Measurements from ENCODE around the gene UNC80.

DNA sequence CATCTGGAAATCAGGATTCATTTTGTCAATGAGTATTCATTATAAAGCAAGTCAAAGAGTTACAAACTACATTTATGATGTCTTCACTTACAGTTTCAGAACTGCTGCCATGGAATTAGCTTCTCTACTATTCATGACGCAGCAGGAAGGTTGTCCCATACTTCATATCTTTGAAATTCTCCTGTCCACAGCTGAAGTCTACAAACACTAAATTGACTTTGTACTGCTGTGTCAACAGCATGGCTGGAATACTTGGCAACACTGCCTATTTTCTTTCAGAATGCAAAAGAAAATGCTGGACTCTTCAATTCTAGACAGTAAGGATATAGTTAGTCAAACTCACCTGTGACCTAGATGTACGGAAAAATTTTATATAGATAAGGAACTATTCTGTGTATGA, 44.6 kb upstream of the UNC80 start:
- TF ChIP-seq, protein P1, sequence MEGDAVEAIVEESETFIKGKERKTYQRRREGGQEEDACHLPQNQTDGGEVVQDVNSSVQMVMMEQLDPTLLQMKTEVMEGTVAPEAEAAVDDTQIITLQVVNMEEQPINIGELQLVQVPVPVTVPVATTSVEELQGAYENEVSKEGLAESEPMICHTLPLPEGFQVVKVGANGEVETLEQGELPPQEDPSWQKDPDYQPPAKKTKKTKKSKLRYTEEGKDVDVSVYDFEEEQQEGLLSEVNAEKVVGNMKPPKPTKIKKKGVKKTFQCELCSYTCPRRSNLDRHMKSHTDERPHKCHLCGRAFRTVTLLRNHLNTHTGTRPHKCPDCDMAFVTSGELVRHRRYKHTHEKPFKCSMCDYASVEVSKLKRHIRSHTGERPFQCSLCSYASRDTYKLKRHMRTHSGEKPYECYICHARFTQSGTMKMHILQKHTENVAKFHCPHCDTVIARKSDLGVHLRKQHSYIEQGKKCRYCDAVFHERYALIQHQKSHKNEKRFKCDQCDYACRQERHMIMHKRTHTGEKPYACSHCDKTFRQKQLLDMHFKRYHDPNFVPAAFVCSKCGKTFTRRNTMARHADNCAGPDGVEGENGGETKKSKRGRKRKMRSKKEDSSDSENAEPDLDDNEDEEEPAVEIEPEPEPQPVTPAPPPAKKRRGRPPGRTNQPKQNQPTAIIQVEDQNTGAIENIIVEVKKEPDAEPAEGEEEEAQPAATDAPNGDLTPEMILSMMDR (IDR thresholded peaks at IDR 0.05) = no peak
- no peak for TF ChIP-seq ZFX (IDR thresholded peaks at IDR 0.05; ENCODE audit: borderline replicate concordance)
